Upper lobe of right lung (tissue), 1 donor: ENCODE measurements around the gene SEC61A2. TPM values are rescaled to one million over a fixed set of nuclear protein-coding genes. Genes with fewer than 3 reads are reported as not detected.
"Not testable (repeated sequence)": the region's sequence is repeated elsewhere in the genome, so short reads cannot be mapped to it uniquely, and the experiment has no call there.

Source experiments
- ATAC-seq: fragments of 200-7000 bp; cut with Tn5 transposase; one replicate; pipeline ENCODE4 v1.9.1; 2020; ENCODE audit warnings: mild to moderate bottlenecking, moderate library complexity
- DNase-seq: peaks from one replicate; pipeline ENCODE4 v3.0.0-alpha.2; 2020
- H3K27ac ChIP-seq: fragments of 200-600 bp; one replicate; pipeline ENCODE4 v1.8.0; 2022
- H3K27me3 ChIP-seq: fragments of 200-600 bp; one replicate; pipeline ENCODE4 v1.8.0; 2022; ENCODE audit warnings: mild to moderate bottlenecking
- H3K36me3 ChIP-seq: fragments of 200-600 bp; one replicate; pipeline ENCODE4 v1.8.0; 2022
- H3K4me1 ChIP-seq: fragments of 200-600 bp; one replicate; pipeline ENCODE4 v1.8.0; 2022
- H3K4me3 ChIP-seq: fragments of 200-600 bp; one replicate; pipeline ENCODE4 v1.8.0; 2022; ENCODE audit warnings: mild to moderate bottlenecking
- H3K9me3 ChIP-seq: fragments of 200-600 bp; one replicate; pipeline ENCODE4 v1.8.0; 2022
- intact Hi-C: fragments of 100-400 bp; cut with DNase I; formaldehyde crosslinking; loops from one replicate; pipeline ENCODE4 v1.11.0; 2022
- long read RNA-seq: library from polyadenylated mRNA; unstranded; transcript quantifications from one replicate; pipeline ENCODE4 v2.0.0, GENCODE V29; 2021
- total RNA-seq: library from RNA; stranded (reverse); fragmentation: NEBNext Ultra II Directional; extraction: Animal tissue kit (Norgen Biotek cat#: 25700); gene quantifications from one replicate; pipeline ENCODE4 v1.2.1, GENCODE V29; 2021
- TF ChIP-seq, protein P1 (sequence below): fragments of 200-600 bp; IDR thresholded peaks from one replicate; pipeline ENCODE4 v1.8.0; 2022; ENCODE audit warnings: antibody characterized with exemption
- donor health status: DM: no; HTN: yes; CAD: no; lungs with severe emphysema.

SEC61A2 gene
- total RNA-seq: 3.9 TPM
- long read RNA-seq, partial matches to known transcripts: 0 of 1 reads
- long read RNA-seq, other reads (novel, unspliced or antisense): 1 of 1 reads

- TF ChIP-seq, protein P1, sequence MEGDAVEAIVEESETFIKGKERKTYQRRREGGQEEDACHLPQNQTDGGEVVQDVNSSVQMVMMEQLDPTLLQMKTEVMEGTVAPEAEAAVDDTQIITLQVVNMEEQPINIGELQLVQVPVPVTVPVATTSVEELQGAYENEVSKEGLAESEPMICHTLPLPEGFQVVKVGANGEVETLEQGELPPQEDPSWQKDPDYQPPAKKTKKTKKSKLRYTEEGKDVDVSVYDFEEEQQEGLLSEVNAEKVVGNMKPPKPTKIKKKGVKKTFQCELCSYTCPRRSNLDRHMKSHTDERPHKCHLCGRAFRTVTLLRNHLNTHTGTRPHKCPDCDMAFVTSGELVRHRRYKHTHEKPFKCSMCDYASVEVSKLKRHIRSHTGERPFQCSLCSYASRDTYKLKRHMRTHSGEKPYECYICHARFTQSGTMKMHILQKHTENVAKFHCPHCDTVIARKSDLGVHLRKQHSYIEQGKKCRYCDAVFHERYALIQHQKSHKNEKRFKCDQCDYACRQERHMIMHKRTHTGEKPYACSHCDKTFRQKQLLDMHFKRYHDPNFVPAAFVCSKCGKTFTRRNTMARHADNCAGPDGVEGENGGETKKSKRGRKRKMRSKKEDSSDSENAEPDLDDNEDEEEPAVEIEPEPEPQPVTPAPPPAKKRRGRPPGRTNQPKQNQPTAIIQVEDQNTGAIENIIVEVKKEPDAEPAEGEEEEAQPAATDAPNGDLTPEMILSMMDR: no peak
- H3K4me1 ChIP-seq: peaks cover 10% of the 10 kb centered on the region
- intact Hi-C loops: no loop called here
- peak within 1 kb of the TSS; percentile 97 for H3K4me3 ChIP-seq
- H3K36me3 ChIP-seq: peaks cover 6% of the 10 kb centered on the region
- DNase-seq (peak; percentile 99), ATAC-seq (peak; percentile 99)
- peak within 1 kb of the TSS; percentile 94 for H3K27ac ChIP-seq
- no peaks in the 10 kb centered on the region for H3K27me3 ChIP-seq
- H3K9me3 ChIP-seq: no peaks in the 10 kb centered on the region
Observed at GRCh38 chr10:12129222-12130111, at the start of gene SEC61A2. Gene SEC61A2 (plus strand): TSS chr10:12129677. CDS start chr10:12129788, 111 bp downstream.

- no peaks in the 10 kb centered on the region for H3K4me1 ChIP-seq
- DNase-seq: no peak
Observed at GRCh38 chr10:12081470-12081869, 48.0 kb upstream of the SEC61A2 start.

GRCh38 chr10:12081879-12082557 is 47.5 kb upstream of the SEC61A2 start:
- H3K36me3 ChIP-seq: peaks cover 31% of the 10 kb centered on the region
- no peak for ATAC-seq
- no peaks in the 10 kb centered on the region for H3K9me3 ChIP-seq
- TF ChIP-seq, protein P1: no peak
- H3K4me1 ChIP-seq: no peaks in the 10 kb centered on the region
- no peak for DNase-seq
- no peaks in the 10 kb centered on the region for H3K27me3 ChIP-seq
- intact Hi-C loops: no loop called here
- H3K4me3 ChIP-seq: no peak overlapping the region
- no peak overlapping the region for H3K27ac ChIP-seq

More at GRCh38 chr10:12081470-12081869, 48.0 kb upstream of the SEC61A2 start:
- no peak overlapping the region for H3K27ac ChIP-seq
- intact Hi-C loops: no loop called here
- H3K27me3 ChIP-seq: no peaks in the 10 kb centered on the region
- no peak overlapping the region for H3K4me3 ChIP-seq
- no peak for ATAC-seq
- TF ChIP-seq, protein P1: no peak
- peaks cover 27% of the 10 kb centered on the region for H3K36me3 ChIP-seq
- H3K9me3 ChIP-seq: no peaks in the 10 kb centered on the region

DNA sequence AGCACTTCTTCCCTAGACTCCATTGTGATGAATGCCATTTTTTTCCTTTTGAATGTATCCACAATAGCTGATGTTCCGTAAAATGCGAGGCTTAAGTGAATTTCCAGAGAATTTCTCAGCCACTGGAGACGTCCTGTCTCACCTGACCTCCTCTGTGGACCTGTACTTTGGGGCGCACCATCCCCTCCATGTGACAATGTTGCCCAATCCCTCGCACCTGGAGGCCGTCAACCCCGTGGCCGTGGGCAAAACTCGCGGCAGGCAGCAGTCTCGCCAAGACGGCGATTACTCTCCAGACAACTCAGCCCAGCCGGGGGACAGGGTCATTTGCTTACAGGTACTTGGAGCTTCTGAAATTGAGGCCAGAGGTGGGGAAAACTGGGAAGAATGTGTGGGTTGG is 40.6 kb upstream of the SEC61A2 start:
- DNase-seq: peak; percentile 46
- TF ChIP-seq, protein P1: no peak
- Histone ChIP-seq H3K4me3 (no peak overlapping the region), H3K36me3 (peaks cover 76% of the 10 kb centered on the region), H3K4me1 (no peaks in the 10 kb centered on the region), H3K9me3 (no peaks in the 10 kb centered on the region), H3K27me3 (no peaks in the 10 kb centered on the region), H3K27ac (no peak overlapping the region)
- intact Hi-C loops: no loop called here
- no peak for ATAC-seq

DNA sequence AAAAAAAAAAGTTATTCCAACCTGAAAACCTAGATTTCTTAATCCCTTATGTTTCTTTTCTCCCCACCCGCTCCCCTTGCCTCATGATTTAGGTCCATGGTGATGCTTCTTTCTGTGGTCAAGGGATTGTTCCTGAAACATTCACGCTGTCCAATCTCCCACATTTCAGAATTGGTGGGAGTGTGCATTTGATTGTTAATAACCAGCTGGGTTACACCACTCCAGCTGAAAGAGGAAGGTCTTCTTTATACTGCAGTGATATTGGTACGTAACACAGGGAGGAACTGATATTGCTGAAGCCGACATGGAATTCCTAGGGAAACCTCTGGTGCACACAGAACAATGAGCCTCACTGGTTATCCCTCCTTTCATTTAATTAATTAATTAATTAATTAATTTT is 38.1 kb upstream of the SEC61A2 start:
- DNase-seq (no peak), ATAC-seq (peak; percentile 70)
- TF ChIP-seq, protein P1: no peak
- intact Hi-C loops: no loop called here
- Histone ChIP-seq H3K27me3 (no peaks in the 10 kb centered on the region), H3K36me3 (peaks cover 67% of the 10 kb centered on the region), H3K27ac (no peak overlapping the region), H3K9me3 (no peaks in the 10 kb centered on the region), H3K4me3 (no peak overlapping the region), H3K4me1 (no peaks in the 10 kb centered on the region)

GRCh38 chr10:12097361-12097760 is 32.1 kb upstream of the SEC61A2 start:
- not testable (repeated sequence) for ATAC-seq, H3K27ac ChIP-seq
- H3K36me3 ChIP-seq: peaks cover 69% of the 10 kb centered on the region

More at GRCh38 chr10:12097361-12097760, 32.1 kb upstream of the SEC61A2 start:
- H3K9me3 ChIP-seq, H3K27me3 ChIP-seq, intact Hi-C loops, H3K4me3 ChIP-seq, H3K4me1 ChIP-seq, DNase-seq: not testable (repeated sequence)
